ENCODE results near the gene KNDC1.

- no peak for TF ChIP-seq ZNF142 (CRISPR knock-in tag; IDR thresholded peaks at IDR 0.05)
- TF ChIP-seq GABPA (IDR thresholded peaks at IDR 0.05; ENCODE audit: low read depth, low read length): no peak
- TF ChIP-seq GABPA (CRISPR knock-in tag; IDR thresholded peaks at IDR 0.05; ENCODE audit: low read depth): no peak
- no peak for TF ChIP-seq RAD21 (CRISPR knock-in tag; IDR thresholded peaks at IDR 0.05)
These were observed 31.6 kb downstream of the KNDC1 start for GRCh38 chr10:133191651-133192050.

Measured in HepG2 (cell line).